Measurements from ENCODE around the gene PFDN6. TPM values are rescaled to one million over a fixed set of nuclear protein-coding genes. Genes with fewer than 3 reads are reported as not detected.
A peak's percentile ranks its signal among the peaks of the same experiment; 100 is the strongest.

The PFDN6 gene
- total RNA-seq, 1 experiment from 2014 or later, result 153 TPM

DNA sequence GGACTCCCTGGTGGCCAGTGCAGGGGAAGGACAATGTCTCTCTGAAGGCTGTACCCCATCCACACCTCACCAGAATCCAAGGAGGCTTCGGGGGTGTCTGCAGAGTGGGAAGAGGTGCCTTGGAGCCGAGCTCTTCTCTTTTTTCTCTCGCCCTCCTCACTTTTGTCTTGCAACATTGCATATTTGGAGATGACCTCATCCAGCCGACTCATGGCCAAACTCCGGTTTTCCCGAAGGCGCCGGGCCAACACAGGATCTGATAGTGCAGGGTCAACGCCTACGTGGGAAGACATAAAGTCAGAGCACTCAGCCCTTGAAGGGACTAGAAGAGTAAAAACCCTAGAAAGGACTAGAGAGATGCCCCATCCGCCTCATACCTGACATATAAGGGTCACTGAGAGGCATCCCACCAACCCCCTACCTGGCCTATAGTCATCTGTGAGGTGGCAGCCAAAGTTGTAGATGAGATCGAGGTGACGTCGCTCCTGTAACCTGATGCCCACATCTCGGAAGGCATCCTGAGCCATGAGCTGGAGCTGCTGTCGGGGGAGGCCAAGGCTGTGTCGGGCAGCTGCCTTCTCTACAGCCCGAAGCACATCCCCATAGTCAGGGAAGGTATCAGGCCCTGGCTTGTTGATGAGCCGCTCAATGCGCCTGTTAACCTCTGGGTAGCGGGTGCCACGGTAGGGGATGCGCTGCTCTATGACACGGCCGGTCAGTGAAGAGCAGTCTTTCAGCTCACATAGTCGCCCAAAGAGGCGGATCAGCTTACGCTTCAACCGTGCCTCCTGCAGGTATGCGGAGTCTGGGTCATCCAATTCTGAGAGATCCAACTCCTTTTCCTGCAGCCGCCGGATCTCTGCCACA lies 31.1 kb downstream of the PFDN6 start:
- Histone ChIP-seq H3K9me3 (ENCODE audit: low read length) (no peaks in the 10 kb centered on the region), H3K9ac (ENCODE audit: low read length) (peak overlapping the region; percentile 46), H3K4me2 (ENCODE audit: low read length) (peak overlapping the region; percentile 96), H3K36me3 (ENCODE audit: low read depth, low read length) (peaks cover 12% of the 10 kb centered on the region; the same call in 1 of the 2 replicates), H2AFZ (ENCODE audit: low read length) (no peak overlapping the region), H3K27me3 (ENCODE audit: low read length) (no peaks in the 10 kb centered on the region), H3K4me1 (ENCODE audit: insufficient read depth, low read length) (peaks cover 51% of the 10 kb centered on the region), H3F3A (ENCODE audit: low read length, unreplicated experiment) (no peaks in the 10 kb centered on the region), H4K20me1 (ENCODE audit: low read length) (no peaks in the 10 kb centered on the region), H3K4me3 (ENCODE audit: low read length) (peak overlapping the region; percentile 95), H3K9me2 (replicated peaks; ENCODE audit: low read length) (no peaks in the 10 kb centered on the region), H3K79me2 (ENCODE audit: low read length) (peaks cover 38% of the 10 kb centered on the region), H3K27ac (ENCODE audit: low read length) (peak overlapping the region; percentile 86)
- ChIA-PET POLR2A (ENCODE audit: unreplicated experiment) (no interaction called here), CTCF (no interaction called here)
- DNase-seq (peak; percentile 79), ATAC-seq (peak; percentile 3; the same call in 1 of the 2 replicates)
- intact Hi-C loops (cut with micrococcal nuclease), result no loop called here
- TSS peak; percentile 41 for BruUV-seq (replicated peaks)
- TF ChIP-seq EZH2 (IDR thresholded peaks at IDR 0.05; ENCODE audit: low read length, unreplicated experiment), result no peak
- no peak for TF ChIP-seq EZH2phosphoT487 (IDR thresholded peaks at IDR 0.05; ENCODE audit: borderline replicate concordance, low read length)
- TF ChIP-seq, protein P1, sequence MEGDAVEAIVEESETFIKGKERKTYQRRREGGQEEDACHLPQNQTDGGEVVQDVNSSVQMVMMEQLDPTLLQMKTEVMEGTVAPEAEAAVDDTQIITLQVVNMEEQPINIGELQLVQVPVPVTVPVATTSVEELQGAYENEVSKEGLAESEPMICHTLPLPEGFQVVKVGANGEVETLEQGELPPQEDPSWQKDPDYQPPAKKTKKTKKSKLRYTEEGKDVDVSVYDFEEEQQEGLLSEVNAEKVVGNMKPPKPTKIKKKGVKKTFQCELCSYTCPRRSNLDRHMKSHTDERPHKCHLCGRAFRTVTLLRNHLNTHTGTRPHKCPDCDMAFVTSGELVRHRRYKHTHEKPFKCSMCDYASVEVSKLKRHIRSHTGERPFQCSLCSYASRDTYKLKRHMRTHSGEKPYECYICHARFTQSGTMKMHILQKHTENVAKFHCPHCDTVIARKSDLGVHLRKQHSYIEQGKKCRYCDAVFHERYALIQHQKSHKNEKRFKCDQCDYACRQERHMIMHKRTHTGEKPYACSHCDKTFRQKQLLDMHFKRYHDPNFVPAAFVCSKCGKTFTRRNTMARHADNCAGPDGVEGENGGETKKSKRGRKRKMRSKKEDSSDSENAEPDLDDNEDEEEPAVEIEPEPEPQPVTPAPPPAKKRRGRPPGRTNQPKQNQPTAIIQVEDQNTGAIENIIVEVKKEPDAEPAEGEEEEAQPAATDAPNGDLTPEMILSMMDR (conservative IDR thresholded peaks at IDR 0.05; ENCODE audit: low read depth, low read length), result no peak

DNA sequence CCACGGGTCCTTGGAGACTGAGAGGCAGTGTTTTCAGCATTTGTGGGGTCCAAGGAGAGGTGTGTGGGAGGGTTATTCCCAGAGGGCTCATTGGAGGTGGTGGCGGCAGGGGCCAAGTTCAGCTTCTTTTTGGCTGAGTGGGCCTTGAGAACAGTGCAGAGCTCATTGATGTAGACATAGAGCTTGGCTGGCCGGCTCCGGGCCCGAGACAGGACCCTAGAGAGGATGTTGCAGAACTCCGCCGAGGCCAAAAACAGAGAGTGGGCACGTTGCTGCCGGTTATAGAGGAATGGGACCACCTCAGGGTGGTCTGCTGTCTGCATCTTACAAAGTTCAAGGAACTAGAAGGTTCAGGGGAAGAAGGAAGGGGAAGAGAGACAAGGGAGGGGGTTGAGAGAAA lies 31.8 kb downstream of the PFDN6 start:
- Histone ChIP-seq H3K4me1 (ENCODE audit: insufficient read depth, low read length) (peaks cover 51% of the 10 kb centered on the region), H4K20me1 (ENCODE audit: low read length) (no peaks in the 10 kb centered on the region), H2AFZ (ENCODE audit: low read length) (no peak overlapping the region), H3K9me3 (ENCODE audit: low read length) (no peaks in the 10 kb centered on the region), H3K4me3 (ENCODE audit: low read length) (peak overlapping the region; percentile 95), H3K36me3 (ENCODE audit: low read depth, low read length) (peaks cover 12% of the 10 kb centered on the region; the same call in 1 of the 2 replicates), H3K79me2 (ENCODE audit: low read length) (peaks cover 38% of the 10 kb centered on the region), H3K27me3 (ENCODE audit: low read length) (no peaks in the 10 kb centered on the region), H3K9me2 (replicated peaks; ENCODE audit: low read length) (no peaks in the 10 kb centered on the region), H3K4me2 (ENCODE audit: low read length) (peak overlapping the region; percentile 96), H3K9ac (ENCODE audit: low read length) (peak overlapping the region; percentile 46; the same call in 1 of the 2 replicates), H3K27ac (ENCODE audit: low read length) (peak overlapping the region; percentile 86), H3F3A (ENCODE audit: low read length, unreplicated experiment) (no peaks in the 10 kb centered on the region)
- TF ChIP-seq EZH2phosphoT487 (IDR thresholded peaks at IDR 0.05; ENCODE audit: borderline replicate concordance, low read length) (no peak), EZH2 (IDR thresholded peaks at IDR 0.05; ENCODE audit: low read length, unreplicated experiment) (no peak)
- TF ChIP-seq, protein P1 (conservative IDR thresholded peaks at IDR 0.05; ENCODE audit: low read depth, low read length), result no peak
- no TSS peak for BruUV-seq (replicated peaks)
- intact Hi-C loops (cut with micrococcal nuclease), result no loop called here
- DNase-seq (no peak), ATAC-seq (no peak)
- CTCF ChIA-PET, result no interaction called here
- POLR2A ChIA-PET (ENCODE audit: unreplicated experiment), result no interaction called here

DNA sequence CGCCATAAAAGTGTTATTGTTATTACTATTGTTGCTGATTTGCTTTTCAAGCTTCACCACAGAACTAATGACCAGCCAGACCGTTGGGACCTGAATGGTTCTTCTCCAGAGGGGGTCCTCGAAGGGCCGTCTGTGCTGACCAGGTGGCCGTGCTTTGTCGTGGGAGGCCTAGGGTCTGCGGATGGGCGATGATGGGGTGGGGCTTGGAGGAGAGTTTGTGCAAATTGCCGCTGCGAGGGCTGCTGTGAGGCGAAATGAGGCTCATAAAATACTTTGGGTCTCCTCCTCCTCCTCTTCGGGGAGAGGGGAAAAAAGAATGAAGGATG lies 34.2 kb downstream of the PFDN6 start:
- peaks cover 12% of the 10 kb centered on the region; the same call in 1 of the 2 replicates for H3K36me3 ChIP-seq (ENCODE audit: low read depth, low read length)
- DNase-seq (no peak), ATAC-seq (no peak)
- H3K79me2 ChIP-seq (ENCODE audit: low read length), result peaks cover 38% of the 10 kb centered on the region
- H3K4me1 ChIP-seq (ENCODE audit: insufficient read depth, low read length), result peaks cover 45% of the 10 kb centered on the region
- no TSS peak for BruUV-seq (replicated peaks)
- H3F3A ChIP-seq (ENCODE audit: low read length, unreplicated experiment), result no peaks in the 10 kb centered on the region
- H3K9me3 ChIP-seq (ENCODE audit: low read length), result no peaks in the 10 kb centered on the region
- H2AFZ ChIP-seq (ENCODE audit: low read length), result peak overlapping the region; percentile 81
- intact Hi-C loops (cut with micrococcal nuclease), result no loop called here
- peak overlapping the region; percentile 96 for H3K4me2 ChIP-seq (ENCODE audit: low read length)
- no peaks in the 10 kb centered on the region for H3K27me3 ChIP-seq (ENCODE audit: low read length)
- peak overlapping the region; percentile 94 for H3K9ac ChIP-seq (ENCODE audit: low read length)
- H4K20me1 ChIP-seq (ENCODE audit: low read length), result no peaks in the 10 kb centered on the region
- H3K27ac ChIP-seq (ENCODE audit: low read length), result peak overlapping the region; percentile 48; the same call in 1 of the 2 replicates
- TF ChIP-seq EZH2phosphoT487 (IDR thresholded peaks at IDR 0.05; ENCODE audit: borderline replicate concordance, low read length) (no peak), EZH2 (IDR thresholded peaks at IDR 0.05; ENCODE audit: low read length, unreplicated experiment) (no peak)
- TF ChIP-seq, protein P1 (conservative IDR thresholded peaks at IDR 0.05; ENCODE audit: low read depth, low read length), result no peak
- H3K9me2 ChIP-seq (replicated peaks; ENCODE audit: low read length), result no peaks in the 10 kb centered on the region
- POLR2A ChIA-PET (ENCODE audit: unreplicated experiment), result interaction anchor here (0.6 kb wide), 1 partner anchor 22 kb away, joined by 28 read pairs; no protein-coding TSS in a partner anchor
- CTCF ChIA-PET, result interaction anchor here (0.7 kb wide), 1 partner anchor 22 kb away, joined by 4 read pairs; no protein-coding TSS in a partner anchor
- H3K4me3 ChIP-seq (ENCODE audit: low read length), result peak overlapping the region; percentile 95
